ENCODE data around the gene MMP14.
"Not testable (repeated sequence)": the region's sequence is repeated elsewhere in the genome, so short reads cannot be mapped to it uniquely, and the experiment has no call there.

Gene MMP14

DNA sequence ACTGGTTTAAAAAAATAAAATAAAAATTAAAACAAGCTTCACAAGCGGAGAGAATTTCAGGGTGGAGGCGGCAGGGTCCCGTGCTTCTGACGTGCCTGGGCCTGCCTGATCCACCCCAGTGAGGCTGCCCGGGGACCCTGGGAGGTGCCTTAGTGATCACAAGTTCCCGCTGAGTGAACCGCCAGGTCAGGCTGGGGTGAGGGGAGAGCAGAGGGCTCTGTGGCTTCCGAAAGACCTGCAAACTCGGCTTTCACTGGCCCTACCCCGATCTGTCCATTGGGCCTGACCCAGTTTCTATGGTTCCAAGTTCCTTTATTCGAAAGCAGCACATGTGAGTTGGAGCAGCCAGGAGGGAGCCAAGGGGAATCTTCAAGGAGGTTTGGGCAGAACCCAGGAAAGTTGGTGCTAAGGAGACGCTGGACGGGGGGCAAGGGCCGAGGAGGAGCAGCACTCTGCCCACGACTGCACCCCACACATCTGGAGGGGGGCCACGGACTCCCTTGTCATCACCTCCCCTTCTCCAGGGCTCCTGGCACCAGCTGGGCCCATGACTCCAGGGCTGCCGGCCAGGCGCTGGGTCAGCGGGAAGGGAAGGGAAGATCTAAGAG, 12.9 kb downstream of the MMP14 start:
- TF ChIP-seq SPI1 (IDR thresholded peaks at IDR 0.05; ENCODE audit: borderline replicate concordance, low read depth): no peak
- TF ChIP-seq POLR2AphosphoS5 (IDR thresholded peaks at IDR 0.05; ENCODE audit: low read depth): no peak
- TF ChIP-seq, protein P1, sequence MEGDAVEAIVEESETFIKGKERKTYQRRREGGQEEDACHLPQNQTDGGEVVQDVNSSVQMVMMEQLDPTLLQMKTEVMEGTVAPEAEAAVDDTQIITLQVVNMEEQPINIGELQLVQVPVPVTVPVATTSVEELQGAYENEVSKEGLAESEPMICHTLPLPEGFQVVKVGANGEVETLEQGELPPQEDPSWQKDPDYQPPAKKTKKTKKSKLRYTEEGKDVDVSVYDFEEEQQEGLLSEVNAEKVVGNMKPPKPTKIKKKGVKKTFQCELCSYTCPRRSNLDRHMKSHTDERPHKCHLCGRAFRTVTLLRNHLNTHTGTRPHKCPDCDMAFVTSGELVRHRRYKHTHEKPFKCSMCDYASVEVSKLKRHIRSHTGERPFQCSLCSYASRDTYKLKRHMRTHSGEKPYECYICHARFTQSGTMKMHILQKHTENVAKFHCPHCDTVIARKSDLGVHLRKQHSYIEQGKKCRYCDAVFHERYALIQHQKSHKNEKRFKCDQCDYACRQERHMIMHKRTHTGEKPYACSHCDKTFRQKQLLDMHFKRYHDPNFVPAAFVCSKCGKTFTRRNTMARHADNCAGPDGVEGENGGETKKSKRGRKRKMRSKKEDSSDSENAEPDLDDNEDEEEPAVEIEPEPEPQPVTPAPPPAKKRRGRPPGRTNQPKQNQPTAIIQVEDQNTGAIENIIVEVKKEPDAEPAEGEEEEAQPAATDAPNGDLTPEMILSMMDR (IDR thresholded peaks at IDR 0.05; ENCODE audit: insufficient read depth, low read length): no peak
- TF ChIP-seq, protein P2, sequence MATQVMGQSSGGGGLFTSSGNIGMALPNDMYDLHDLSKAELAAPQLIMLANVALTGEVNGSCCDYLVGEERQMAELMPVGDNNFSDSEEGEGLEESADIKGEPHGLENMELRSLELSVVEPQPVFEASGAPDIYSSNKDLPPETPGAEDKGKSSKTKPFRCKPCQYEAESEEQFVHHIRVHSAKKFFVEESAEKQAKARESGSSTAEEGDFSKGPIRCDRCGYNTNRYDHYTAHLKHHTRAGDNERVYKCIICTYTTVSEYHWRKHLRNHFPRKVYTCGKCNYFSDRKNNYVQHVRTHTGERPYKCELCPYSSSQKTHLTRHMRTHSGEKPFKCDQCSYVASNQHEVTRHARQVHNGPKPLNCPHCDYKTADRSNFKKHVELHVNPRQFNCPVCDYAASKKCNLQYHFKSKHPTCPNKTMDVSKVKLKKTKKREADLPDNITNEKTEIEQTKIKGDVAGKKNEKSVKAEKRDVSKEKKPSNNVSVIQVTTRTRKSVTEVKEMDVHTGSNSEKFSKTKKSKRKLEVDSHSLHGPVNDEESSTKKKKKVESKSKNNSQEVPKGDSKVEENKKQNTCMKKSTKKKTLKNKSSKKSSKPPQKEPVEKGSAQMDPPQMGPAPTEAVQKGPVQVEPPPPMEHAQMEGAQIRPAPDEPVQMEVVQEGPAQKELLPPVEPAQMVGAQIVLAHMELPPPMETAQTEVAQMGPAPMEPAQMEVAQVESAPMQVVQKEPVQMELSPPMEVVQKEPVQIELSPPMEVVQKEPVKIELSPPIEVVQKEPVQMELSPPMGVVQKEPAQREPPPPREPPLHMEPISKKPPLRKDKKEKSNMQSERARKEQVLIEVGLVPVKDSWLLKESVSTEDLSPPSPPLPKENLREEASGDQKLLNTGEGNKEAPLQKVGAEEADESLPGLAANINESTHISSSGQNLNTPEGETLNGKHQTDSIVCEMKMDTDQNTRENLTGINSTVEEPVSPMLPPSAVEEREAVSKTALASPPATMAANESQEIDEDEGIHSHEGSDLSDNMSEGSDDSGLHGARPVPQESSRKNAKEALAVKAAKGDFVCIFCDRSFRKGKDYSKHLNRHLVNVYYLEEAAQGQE (IDR thresholded peaks at IDR 0.05; ENCODE audit: insufficient replicate concordance, low read depth): no peak
- no peak for TF ChIP-seq GABPA (IDR thresholded peaks at IDR 0.05; ENCODE audit: low read depth)
- DNase-seq (ENCODE audit: low read depth in 1 of 2, low spot score in 1 of 2): no peak
- H3K27ac ChIP-seq (replicated peaks): no peak overlapping the region
- H3K4me3 ChIP-seq (replicated peaks; ENCODE audit: insufficient read depth, low read length): no peak overlapping the region
- H3K27me3 ChIP-seq (ENCODE audit: insufficient read depth, poor library complexity, severe bottlenecking): no peaks in the 10 kb centered on the region

DNA sequence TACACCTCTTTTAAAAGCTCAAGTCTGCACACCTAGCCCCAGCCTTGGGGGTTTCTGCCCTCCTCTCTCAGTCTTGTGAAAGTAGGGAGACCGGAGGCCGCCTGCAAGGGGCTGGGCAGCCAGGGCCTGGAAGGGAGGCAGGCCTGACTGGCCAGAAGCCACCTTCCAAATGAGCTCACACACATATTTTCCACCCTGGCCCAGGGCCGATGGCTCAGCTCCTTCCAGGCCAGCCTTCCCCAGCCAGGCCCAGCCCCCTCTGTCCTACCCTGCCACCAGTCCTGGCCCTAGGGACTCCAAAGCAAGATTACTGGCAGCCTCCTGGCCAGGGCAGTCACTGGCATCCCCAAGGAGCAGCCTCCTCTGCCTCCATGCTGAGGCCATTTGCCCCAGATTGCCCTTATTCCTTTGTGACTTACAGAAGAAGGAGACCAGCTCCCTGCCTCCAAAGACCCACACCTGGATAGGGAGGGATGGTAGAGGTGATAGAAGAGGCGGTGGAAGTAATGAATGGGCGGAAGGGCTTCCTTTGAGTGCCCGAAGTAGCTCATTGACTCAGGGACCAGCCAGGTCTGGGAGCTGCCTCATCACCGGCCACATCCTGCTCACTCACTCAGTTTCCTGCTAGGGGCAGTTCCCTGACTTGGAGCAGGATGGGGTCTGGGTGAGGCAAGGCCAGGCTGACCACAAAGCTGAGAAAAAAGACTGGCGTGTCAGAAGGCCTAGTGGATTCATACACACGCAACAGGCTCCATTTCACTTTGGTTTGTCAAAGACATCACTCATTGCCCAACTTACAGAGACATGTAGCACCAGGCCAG, 14.8 kb downstream of the MMP14 start:
- H3K27me3 ChIP-seq (ENCODE audit: insufficient read depth, poor library complexity, severe bottlenecking): no peaks in the 10 kb centered on the region
- TF ChIP-seq, protein P1 (IDR thresholded peaks at IDR 0.05; ENCODE audit: insufficient read depth, low read length): no peak
- TF ChIP-seq POLR2AphosphoS5 (IDR thresholded peaks at IDR 0.05; ENCODE audit: low read depth) (no peak), SPI1 (IDR thresholded peaks at IDR 0.05; ENCODE audit: borderline replicate concordance, low read depth) (no peak), GABPA (IDR thresholded peaks at IDR 0.05; ENCODE audit: low read depth) (no peak)
- TF ChIP-seq, protein P2 (IDR thresholded peaks at IDR 0.05; ENCODE audit: insufficient replicate concordance, low read depth): no peak

DNA sequence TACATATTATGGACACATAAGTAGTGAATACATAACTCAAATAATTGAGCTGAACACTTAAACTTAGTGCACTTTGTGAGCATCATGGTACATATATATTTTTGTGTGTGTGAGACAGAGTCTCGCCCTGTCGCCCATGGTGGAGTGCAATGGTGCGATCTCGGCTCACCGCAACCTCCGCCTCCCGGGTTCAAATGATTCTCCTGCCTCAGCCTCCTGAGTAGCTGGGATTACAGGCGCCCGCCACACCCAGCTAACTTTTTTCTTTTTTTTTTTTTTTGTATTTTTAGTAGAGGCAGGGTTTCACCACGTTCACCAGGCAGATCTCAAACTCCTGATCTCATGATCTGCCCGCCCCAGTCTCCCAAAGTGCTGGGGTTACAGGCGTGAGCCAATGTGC, 15.8 kb downstream of the MMP14 start:
- H3K27ac ChIP-seq (replicated peaks); DNase-seq (ENCODE audit: low read depth in 1 of 2, low spot score in 1 of 2): not testable (repeated sequence)

More for the DNA sequence above, 14.8 kb downstream of the MMP14 start:
- Histone ChIP-seq H3K27ac (replicated peaks) (peak overlapping the region; percentile 43), H3K4me3 (replicated peaks; ENCODE audit: insufficient read depth, low read length) (no peak overlapping the region)
- DNase-seq (ENCODE audit: low read depth in 1 of 2, low spot score in 1 of 2): peak; percentile 73 to 85

DNA sequence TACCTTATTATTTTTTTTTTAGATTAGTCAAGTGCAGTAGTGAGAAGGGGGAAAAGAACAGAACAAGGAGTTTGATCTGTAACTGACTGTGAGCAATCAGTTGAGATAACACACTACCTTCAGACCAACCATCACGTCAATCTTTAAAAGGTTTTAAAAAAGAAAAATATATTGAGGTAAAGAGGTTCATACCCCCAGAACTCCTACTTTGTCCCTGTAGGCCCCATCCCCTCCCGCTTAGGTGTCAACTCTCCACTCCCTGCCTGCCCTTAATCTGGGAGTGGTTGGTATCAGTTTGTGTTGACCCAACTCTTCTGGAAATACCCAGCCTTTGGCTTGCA, 16.2 kb downstream of the MMP14 start:
- TF ChIP-seq, protein P2 (IDR thresholded peaks at IDR 0.05; ENCODE audit: insufficient replicate concordance, low read depth): no peak
- TF ChIP-seq SPI1 (IDR thresholded peaks at IDR 0.05; ENCODE audit: borderline replicate concordance, low read depth) (no peak), GABPA (IDR thresholded peaks at IDR 0.05; ENCODE audit: low read depth) (no peak), POLR2AphosphoS5 (IDR thresholded peaks at IDR 0.05; ENCODE audit: low read depth) (no peak)
- TF ChIP-seq, protein P1 (IDR thresholded peaks at IDR 0.05; ENCODE audit: insufficient read depth, low read length): no peak

More for the DNA sequence above, 15.8 kb downstream of the MMP14 start:
- H3K27me3 ChIP-seq (ENCODE audit: insufficient read depth, poor library complexity, severe bottlenecking); H3K4me3 ChIP-seq (replicated peaks; ENCODE audit: insufficient read depth, low read length): not testable (repeated sequence)

More for the DNA sequence above, 16.2 kb downstream of the MMP14 start:
- H3K27me3 ChIP-seq (ENCODE audit: insufficient read depth, poor library complexity, severe bottlenecking): no peaks in the 10 kb centered on the region
- no peak for DNase-seq (ENCODE audit: low read depth in 1 of 2, low spot score in 1 of 2)
- no peak overlapping the region for H3K4me3 ChIP-seq (replicated peaks; ENCODE audit: insufficient read depth, low read length)
- no peak overlapping the region for H3K27ac ChIP-seq (replicated peaks)

Measured in HL-60 (cell line).